ENCODE results near the gene UBE3B. TPM values are rescaled to one million over a fixed set of nuclear protein-coding genes. Genes with fewer than 3 reads are reported as not detected.

The UBE3B gene
- polyA plus RNA-seq, 1 experiment: 42.8 TPM

- Histone ChIP-seq H3K9me3 (ENCODE audit: control insufficient read depth, insufficient read depth, low read length) (no peaks in the 10 kb centered on the region), H3K4me3 (ENCODE audit: low read depth, low read length) (peak overlapping the region; percentile 97), H3K27ac (ENCODE audit: low read depth, low read length) (peak overlapping the region; percentile 98), H3K27me3 (ENCODE audit: control insufficient read depth, insufficient read depth, low read length) (no peaks in the 10 kb centered on the region)
- POLR2A ChIA-PET: interaction anchor here (0.6 to 1.9 kb wide), 6 partner anchors 14 to 743 kb away, joined by 3 to 12 read pairs (median 3); no protein-coding TSS in a partner anchor
- no peak for TF ChIP-seq CTCF (IDR thresholded peaks at IDR 0.05; ENCODE audit: low read depth, low read length)
- CTCF ChIA-PET: interaction anchor here (0.8 to 4.0 kb wide), 8 partner anchors 9 to 49 kb away, joined by 3 to 20 read pairs (median 6); no protein-coding TSS in a partner anchor
- DNase-seq (ENCODE audit: low read depth, low spot score): no peak
Measured at GRCh38 chr12:109476807-109477184, 638 bp upstream of the UBE3B start.

- POLR2A ChIA-PET: interaction anchor here (0.9 to 1.9 kb wide), 5 partner anchors 15 to 32 kb away, joined by 3 to 12 read pairs (median 3); no protein-coding TSS in a partner anchor
Measured at GRCh38 chr12:109477963-109478315, 505 bp downstream of the UBE3B start.

GRCh38 chr12:109479761-109480160, 2.3 kb downstream of the UBE3B start:
- no peak for TF ChIP-seq CTCF (IDR thresholded peaks at IDR 0.05; ENCODE audit: low read depth, low read length)
- H3K27me3 ChIP-seq (ENCODE audit: control insufficient read depth, insufficient read depth, low read length): no peaks in the 10 kb centered on the region
- no peak for DNase-seq (ENCODE audit: low read depth, low spot score)
- H3K4me3 ChIP-seq (ENCODE audit: low read depth, low read length): no peak overlapping the region
- no peaks in the 10 kb centered on the region for H3K9me3 ChIP-seq (ENCODE audit: control insufficient read depth, insufficient read depth, low read length)
- CTCF ChIA-PET: interaction anchor here (0.5 to 4.0 kb wide), 3 partner anchors 45 to 226 kb away, joined by 5 to 18 read pairs (median 7); no protein-coding TSS in a partner anchor
- POLR2A ChIA-PET: no interaction called here
- no peak overlapping the region for H3K27ac ChIP-seq (ENCODE audit: low read depth, low read length)

More at GRCh38 chr12:109477963-109478315, 505 bp downstream of the UBE3B start:
- Histone ChIP-seq H3K4me3 (ENCODE audit: low read depth, low read length) (peak overlapping the region; percentile 97), H3K9me3 (ENCODE audit: control insufficient read depth, insufficient read depth, low read length) (no peaks in the 10 kb centered on the region), H3K27me3 (ENCODE audit: control insufficient read depth, insufficient read depth, low read length) (no peaks in the 10 kb centered on the region), H3K27ac (ENCODE audit: low read depth, low read length) (peak overlapping the region; percentile 98)
- no peak for TF ChIP-seq CTCF (IDR thresholded peaks at IDR 0.05; ENCODE audit: low read depth, low read length)
- CTCF ChIA-PET: interaction anchor here (1.2 to 4.0 kb wide), 4 partner anchors 16 to 50 kb away, joined by 3 to 20 read pairs (median 16); no protein-coding TSS in a partner anchor
- no peak for DNase-seq (ENCODE audit: low read depth, low spot score)

GRCh38 chr12:109480356-109480755, 2.9 kb downstream of the UBE3B start:
- POLR2A ChIA-PET: no interaction called here
- CTCF ChIA-PET: no interaction called here
- TF ChIP-seq CTCF (IDR thresholded peaks at IDR 0.05; ENCODE audit: low read depth, low read length): no peak
- H3K9me3 ChIP-seq (ENCODE audit: control insufficient read depth, insufficient read depth, low read length): no peaks in the 10 kb centered on the region
- H3K4me3 ChIP-seq (ENCODE audit: low read depth, low read length): no peak overlapping the region
- no peaks in the 10 kb centered on the region for H3K27me3 ChIP-seq (ENCODE audit: control insufficient read depth, insufficient read depth, low read length)
- no peak overlapping the region for H3K27ac ChIP-seq (ENCODE audit: low read depth, low read length)
- DNase-seq (ENCODE audit: low read depth, low spot score): no peak

- no peak overlapping the region for H3K27ac ChIP-seq (ENCODE audit: low read depth, low read length)
- no peaks in the 10 kb centered on the region for H3K9me3 ChIP-seq (ENCODE audit: control insufficient read depth, insufficient read depth, low read length)
- CTCF ChIA-PET: interaction anchor here (0.6 to 1.0 kb wide), 2 partner anchors 39 to 45 kb away, joined by 4 to 5 read pairs; no protein-coding TSS in a partner anchor
- no peak for DNase-seq (ENCODE audit: low read depth, low spot score)
- H3K4me3 ChIP-seq (ENCODE audit: low read depth, low read length): no peak overlapping the region
- POLR2A ChIA-PET: no interaction called here
- no peak for TF ChIP-seq CTCF (IDR thresholded peaks at IDR 0.05; ENCODE audit: low read depth, low read length)
- no peaks in the 10 kb centered on the region for H3K27me3 ChIP-seq (ENCODE audit: control insufficient read depth, insufficient read depth, low read length)
Measured at GRCh38 chr12:109481863-109482262, 4.4 kb downstream of the UBE3B start.

Measured in AG04450 (cell line).